ENCODE results near the gene GPT2.
A peak's percentile ranks its signal among the peaks of the same experiment; 100 is the strongest.

The GPT2 gene

DNA sequence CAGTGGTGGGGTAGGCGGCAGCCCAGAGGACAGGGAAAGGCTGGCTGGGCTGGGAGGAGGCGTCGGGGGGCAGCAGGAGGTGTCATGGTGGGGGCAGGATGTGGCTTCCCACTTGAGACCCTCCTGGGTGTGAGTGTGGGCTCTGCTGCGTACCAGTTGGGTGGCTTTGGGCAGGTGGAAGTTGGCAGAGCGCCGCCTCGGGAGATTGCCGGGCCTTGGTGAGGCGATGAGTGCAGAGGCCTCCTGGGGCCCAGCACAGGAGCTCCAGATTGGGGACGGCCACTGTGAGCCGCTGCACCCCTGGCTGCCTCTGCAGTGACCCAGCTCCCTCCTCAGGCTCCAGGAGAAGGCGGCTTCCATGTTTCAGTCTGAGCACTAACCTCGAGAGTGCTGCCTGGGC is 13.8 kb downstream of the GPT2 start:
- DNase-seq (ENCODE audit: low spot score), result no peak

DNA sequence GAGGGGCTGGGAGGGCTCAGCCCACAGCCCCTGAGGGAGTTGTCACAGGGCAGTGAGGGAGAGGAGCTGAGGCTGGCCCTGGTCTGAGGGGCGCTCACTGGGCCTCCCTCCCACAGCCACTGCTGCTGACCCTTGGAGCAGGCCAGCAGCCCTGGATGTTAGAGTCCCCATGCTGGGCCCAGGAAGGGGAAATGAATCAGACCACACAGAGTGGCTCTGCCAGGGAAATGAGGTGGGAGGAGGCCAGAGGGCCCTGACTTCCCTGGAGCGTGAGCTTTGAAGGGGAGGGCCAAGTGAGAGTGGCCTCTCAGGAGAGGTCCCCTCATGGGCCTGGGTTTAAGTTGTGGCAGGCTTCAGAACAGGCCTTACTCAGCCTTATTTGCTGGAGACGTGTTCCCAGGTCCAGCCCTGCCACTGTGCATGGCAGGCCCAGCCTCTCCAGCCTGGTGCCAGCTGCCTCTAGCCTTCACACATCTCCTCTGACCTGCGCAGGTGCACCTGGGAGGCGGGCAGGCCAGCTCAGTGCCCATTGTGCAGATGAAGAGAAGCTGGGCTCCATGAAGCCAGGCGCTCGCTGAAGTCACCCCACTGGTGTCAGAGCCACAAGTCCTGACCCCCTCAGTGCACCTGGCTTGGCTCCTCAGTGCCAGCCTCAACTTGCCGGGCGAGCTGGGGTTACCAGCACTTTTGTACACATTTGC is 15.4 kb downstream of the GPT2 start:
- DNase-seq (ENCODE audit: low spot score), result no peak

DNA sequence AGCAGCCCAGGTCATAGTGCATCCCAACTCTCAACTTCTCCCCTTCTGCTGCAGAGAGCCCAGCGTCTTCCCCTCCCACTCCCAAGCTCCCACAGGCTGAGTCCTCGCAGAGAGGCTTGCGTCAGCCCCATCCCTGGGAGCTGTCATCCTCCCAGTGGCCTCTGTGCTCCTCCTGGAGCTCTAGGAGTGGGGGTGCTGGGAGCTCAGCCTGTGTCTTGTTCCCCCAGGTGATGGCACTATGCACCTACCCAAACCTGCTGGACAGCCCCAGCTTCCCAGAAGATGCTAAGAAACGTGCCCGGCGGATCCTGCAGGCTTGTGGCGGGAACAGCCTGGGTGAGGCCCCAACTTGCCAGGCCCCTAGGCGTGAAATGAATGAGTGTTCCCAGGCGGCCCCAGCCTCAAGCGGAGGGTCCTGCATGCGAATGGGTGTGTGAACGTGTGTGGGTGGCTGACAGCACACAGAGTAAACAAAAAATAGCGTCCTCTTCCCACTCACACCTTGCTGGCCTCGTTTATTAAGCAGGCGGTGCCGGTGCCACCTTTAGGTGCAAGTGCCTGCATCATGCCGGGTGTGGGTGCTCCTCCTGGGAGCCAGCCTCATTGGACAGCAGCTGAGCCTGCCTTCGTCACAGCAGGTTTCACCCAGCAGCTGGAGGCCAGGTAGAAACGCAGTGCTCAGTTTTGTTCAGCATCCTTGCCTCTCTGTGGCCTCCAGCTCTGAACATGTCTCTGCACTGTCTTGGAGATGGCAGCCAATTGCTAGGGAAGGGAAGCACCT is 16.5 kb downstream of the GPT2 start:
- DNase-seq (ENCODE audit: low spot score), result no peak

DNA sequence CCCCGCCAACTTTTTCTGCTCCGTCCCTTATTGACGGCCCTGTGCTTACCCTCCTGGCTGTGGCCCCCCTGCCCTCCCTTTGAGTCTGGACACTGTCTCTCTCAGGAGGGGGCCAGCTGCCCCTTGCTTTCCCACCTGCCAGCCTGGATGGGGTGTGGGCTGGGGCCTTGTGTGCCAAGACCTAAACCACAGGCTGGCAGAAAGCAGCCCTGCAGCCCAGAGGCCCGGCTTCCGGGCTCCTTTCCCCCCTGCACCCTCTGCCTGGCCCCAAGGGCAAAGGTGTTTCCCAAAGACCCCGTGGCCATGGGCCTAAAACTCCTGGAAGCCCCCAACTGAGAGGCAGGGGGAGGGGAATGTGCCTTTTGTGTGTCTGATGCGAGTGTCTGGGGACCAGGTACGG is 17.5 kb downstream of the GPT2 start:
- no peak for DNase-seq (ENCODE audit: low spot score)

DNA sequence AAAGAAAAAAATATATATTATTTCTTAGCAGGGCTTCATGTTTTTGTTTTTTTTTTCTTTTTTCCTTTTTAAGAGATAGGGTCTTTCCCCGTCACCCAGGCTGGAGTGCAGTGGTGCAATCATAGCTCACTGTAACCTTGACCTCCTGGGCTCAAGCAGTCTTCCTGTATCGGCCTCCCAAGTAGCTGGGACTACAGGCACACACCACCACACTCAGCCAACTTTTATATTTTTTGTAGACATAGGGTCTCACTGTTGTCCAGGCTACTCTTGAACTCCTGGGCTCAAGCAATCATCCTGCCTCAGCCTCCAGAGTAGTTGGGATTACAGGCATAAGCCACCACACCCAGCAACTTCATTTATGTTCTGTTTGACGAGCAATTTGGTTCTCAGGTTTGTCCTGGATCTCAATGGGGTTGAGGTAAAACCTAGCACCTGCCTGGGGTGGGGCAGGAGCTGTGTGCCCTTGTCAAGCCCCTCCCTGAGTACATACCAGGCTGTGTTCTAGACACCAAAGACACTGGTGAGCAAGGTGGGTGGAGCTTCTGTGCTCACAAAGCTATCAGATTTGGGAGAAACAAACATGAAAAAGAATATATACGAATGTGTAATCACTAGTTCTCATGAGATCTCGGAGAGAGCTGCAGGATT is 19.2 kb downstream of the GPT2 start:
- no peak for DNase-seq (ENCODE audit: low spot score)

DNA sequence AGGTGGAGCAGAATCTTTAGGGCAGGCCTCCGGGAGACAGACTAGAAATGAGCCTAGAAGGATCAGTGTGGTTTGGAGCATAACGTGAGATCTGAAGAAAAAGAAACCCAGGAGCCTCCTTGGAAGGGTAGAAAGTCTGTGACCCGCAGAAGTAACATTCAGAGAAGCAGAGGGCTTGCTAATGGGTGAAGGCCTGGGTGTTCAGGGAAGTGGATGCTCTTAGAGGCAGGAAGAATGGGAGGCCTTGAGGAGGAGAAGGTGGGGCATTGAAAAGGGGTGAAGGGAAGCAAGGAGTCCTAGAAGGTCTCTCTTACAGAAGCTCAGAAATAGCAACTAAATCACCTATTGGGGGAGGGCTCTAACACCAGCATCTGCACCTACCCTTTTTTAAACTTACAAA is 20.3 kb downstream of the GPT2 start:
- no peak for DNase-seq (ENCODE audit: low spot score)

DNA sequence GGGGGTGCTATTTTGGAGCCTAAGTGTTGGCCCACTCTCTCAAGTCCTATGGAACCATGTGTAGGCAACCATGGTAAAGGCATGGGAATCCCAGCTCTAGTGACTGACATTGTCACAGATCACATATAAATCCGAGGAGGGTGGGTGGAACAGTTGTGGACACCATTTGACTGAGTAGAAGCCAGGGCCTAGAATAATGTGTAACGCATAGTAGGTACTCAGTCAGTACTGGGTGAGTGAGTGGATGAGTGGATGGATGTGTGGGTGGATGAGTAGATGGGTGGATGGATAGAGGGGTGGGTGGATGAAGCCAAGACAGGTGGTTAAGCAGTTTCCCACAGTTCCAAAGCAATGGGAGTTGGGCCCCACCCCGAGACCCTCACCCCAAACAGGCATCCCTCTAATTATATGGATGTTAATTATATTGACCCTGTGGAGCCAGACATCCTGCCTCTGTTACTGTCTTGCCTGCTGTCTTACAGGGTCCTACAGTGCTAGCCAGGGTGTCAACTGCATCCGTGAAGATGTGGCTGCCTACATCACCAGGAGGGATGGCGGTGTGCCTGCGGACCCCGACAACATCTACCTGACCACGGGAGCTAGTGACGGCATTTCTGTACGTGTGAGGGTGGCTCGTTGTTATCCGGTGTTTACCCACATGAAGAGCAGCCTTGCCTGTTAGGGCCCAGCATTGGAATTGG is 22.3 kb downstream of the GPT2 start:
- no peak for DNase-seq (ENCODE audit: low spot score)

DNA sequence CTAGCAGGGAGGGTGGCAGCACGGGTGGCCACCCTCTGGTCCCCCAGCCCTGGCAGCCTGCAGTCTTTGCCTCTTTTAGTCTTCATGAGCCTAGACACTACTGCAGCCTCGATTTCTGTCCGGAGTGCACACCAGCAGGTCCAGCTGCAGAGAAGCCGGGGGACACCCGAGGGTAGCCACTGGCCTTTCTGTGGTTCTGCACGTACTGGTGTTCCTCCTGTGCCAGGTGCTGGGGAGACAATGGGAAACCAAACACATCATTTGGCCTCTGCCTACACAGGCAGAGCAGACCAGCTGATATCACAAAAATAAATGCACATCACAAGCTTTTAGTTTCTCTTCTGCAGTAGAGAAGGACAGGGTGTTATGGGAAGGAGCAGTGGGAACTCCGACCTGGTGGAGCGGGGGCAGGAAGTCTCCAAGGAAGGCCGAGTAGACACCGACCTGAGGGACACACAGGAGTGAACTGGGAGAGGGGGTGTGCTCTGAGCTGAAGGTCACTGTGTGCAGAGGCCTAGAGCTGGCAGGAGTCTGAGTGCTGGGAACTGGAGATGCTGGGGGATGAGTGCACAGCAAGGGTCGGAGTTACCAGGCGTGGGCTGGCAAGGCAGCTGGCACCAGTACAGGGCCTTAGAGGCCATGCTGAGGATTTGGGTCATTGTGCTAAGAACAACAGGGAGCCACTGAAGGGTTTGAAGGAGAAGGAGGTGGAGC is 23.1 kb downstream of the GPT2 start:
- DNase-seq (ENCODE audit: low spot score), result no peak

DNA sequence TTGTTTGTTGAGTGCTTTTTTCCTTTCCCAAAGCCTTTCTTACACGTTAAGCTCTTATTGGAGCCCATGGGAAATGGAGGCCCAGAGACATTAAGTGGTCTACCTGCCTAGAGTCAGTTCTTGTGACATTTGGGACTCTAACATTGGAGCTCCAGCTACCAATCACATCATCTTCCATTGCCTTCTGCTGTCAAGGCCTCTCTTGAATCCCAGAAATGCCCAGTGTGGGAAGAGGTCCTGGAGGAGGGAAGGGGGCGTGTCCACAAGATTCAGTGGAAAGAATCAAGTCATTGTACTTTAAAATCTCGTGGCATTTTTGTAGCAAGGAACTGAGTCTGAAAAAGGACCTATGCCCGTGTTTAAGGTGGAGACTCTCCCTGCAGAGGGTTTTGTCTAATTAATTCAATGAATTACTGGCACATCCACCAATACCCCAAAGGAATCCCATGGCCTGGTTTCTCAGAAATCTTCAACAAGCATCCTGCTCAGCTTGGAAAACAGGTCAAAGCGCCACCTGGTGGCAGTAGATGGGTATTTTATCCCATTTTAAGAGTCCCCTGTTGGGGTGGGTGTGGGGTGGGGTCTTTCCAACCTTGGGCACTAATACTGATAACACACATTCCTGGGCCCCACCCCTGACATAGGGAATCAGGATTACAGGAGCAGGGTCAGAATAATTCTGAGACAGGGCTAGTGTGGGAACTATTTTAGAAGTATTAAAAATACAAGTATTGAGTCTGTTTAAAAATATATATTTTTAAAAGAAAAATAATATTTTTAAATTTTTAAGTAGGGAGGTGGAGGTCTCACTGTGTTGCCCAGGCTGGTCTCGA is 24.6 kb downstream of the GPT2 start:
- DNase-seq (ENCODE audit: low spot score), result peak; percentile 69

DNA sequence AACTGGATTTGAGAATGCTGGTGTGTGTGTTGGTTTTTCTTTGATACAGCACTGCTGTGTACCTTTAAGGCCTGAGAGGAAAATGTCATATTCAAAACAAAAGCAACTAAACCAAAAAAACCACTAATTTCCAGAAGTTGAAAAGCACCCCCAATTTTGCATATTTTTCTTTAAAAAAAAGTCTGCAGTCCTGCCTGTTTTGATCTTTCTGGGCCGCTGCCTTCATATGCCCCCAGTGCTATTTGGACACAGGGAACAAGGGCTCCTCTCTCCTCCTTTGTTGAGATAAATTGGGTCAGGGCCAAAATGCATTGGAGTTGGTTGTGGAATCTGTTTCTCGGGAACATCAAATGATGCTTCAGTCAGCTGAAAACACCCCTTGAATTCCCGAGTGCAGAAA is 26.9 kb downstream of the GPT2 start:
- peak; percentile 63 for DNase-seq (ENCODE audit: low spot score)

DNA sequence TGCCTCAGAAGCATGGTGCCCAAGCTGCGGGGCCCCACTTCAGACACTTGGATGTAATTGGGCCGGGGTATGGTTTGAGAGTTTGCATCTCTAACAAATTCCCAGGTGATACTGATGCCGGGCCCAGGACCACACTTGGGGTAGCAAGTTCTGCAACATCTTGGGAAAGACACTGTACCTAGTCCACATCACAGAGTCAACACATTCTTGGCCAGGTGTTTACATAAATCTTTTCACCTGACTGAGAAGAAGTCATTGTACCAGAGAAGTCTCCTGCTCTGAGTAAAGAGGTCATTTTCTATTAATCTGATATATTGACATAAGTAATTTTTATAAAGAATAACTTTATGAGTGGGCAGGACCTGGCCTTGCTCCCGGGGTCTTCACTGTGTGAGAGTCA is 27.5 kb downstream of the GPT2 start:
- no peak for DNase-seq (ENCODE audit: low spot score)

DNA sequence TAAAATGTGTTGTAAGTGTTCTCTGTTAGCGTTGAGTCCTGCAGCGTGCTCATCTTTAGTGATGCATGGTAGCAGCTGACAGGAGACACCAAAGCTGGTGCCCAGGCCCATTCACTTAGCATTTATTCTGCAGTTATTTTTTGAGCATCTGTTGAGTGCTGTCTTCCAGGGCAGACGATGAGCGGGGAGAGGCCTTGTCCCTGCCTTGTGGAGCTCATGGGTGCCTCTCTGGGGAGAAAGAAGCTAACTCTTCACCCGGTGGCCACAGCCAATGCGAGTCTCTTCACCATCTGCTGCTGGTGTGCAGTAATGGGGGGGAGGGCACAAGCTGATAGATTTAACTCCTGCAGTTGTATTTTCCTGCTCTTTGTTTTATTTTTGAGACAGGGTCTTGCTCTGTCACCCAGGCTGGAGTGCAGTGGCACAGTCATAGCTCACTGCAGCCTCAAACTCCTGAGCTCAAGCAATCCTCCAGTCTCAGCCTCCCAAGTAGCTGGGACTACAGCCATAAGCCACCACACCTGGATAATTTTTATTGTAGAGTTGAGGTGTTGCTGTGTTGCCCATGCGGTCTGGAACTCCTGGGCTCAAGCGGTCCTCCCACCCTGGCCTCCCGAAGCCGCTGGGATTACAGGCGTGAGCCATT is 30.5 kb downstream of the GPT2 start:
- no peak for DNase-seq (ENCODE audit: low spot score)

DNA sequence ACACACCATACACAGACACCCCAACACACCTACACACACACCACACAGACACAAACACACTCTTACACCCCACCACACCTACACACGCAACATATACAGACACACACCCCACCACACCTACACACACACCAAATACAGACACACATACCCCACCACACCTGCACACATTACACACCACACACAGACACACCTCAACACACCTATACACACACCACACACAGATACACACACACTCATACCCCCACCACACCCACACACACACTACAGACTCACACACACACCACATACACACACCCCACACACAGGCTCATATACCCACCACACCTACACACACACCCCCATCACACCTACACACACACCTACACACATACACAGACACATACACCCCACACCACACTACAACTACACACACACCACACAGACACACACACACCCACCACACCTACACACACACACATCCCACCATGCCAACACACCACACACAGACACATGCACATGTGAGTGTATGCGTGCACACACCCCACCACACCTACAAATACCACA is 31.4 kb downstream of the GPT2 start:
- no peak for DNase-seq (ENCODE audit: low spot score)

DNA sequence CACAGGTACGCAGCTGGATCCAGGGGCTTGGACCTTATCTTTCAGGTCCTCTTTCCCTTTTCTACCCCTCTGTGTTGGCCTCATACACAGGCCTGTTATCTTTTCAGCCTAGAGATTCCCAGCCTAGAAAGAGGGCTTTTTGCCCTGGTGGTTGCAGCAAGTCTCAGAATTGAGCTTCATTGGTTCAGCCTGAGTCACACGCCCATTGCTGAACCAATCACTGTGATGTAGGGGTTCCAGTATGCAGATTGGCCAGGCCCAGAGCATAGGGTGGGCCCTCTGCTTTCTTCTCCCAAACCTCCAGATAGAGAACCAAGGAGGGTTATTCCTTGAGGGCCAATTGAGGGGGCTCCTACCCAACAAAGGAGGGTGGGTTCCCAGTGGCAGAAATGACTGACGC is 32.8 kb downstream of the GPT2 start:
- DNase-seq (ENCODE audit: low spot score), result peak; percentile 84

DNA sequence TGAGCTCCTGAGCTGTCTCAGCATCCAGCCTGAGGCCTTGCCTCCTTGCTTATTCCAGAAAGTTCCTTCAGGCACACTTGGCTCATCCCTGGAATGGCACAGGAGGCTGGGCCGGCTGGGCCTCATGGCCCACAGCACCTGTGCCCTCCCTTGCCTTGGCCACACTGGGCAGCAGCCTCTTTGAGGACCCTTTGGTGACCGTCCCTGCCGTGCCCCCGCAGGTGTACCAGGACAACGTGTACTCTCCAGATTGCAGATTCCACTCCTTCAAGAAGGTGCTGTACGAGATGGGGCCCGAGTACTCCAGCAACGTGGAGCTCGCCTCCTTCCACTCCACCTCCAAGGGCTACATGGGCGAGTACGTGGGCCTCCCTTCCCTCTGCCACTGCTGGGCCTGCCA is 34.2 kb downstream of the GPT2 start:
- no peak for DNase-seq (ENCODE audit: low spot score)

DNA sequence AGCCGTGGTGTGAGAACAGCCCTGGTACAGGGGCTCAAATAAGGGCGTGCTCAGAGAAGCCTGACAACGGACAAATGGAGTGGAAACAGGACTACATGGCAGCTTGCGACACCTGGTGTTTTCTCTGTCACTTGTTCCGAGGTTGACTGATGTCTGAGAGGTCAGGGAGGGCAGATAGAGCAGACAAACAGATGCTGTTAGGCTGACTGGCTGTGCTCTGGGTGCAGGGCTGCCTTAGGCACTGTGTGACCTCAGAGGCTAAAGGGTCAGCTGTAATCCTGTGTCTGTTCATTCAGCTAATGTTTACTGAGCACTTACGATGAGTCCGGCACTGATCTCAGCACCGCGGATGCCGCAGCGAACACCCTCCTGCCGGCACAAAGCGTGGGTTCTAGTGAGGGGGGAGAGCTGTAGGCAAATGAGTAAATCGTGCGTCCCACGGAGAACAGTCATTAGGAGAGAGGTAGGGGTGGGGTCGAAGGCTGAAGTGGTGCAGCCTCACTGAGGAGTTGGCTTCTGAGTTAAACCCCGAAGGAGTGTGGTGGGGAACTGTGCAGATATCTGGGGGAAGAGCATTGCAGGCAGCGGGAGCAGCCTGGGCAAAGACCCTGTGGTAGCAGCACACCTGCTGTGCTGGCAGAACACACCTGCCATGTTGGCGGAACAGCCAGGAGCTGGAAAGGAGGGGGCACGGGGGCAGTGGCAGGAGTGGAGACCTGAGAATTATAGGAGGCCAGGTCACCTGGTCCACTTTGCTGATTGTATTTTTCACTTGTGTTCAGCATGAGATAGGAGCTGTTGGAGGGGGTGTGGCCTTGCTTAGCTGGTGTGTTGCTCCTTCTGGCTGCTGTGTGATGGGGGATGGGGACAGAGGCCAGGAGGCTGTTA is 35.0 kb downstream of the GPT2 start:
- peak; percentile 81 for DNase-seq (ENCODE audit: low spot score)

DNA sequence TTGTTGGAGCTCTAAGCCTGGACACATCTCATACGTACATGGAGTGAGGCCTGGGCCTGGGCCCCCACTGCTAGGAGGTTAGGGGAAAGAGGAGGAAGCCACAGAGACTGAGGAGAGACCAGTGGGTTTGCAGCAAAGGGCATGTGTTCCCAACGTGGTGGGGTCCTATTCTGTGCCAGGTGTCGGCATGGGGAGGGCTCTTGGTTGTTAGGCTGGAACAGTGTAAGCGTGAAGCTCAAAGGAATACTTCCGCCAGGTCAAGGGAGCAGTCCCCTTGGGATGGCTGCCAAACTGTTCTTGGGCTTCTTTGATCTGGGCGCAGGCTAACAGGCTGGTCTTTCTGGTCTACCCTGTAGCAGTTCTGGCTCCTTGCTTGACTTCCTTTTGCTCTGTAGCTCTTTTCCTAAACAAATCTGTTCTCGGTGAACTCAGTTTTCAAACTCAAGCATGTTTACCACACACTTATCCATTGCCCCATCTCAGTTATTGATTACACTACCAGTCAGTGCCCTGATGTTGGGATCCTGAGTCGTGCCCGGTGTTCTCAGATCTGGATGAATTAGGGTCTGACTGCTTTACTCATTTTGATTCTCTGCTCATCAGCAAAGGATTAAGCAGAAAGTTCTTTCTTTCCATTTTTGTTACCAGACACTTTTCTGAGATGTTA is 36.4 kb downstream of the GPT2 start:
- DNase-seq (ENCODE audit: low spot score), result no peak

DNA sequence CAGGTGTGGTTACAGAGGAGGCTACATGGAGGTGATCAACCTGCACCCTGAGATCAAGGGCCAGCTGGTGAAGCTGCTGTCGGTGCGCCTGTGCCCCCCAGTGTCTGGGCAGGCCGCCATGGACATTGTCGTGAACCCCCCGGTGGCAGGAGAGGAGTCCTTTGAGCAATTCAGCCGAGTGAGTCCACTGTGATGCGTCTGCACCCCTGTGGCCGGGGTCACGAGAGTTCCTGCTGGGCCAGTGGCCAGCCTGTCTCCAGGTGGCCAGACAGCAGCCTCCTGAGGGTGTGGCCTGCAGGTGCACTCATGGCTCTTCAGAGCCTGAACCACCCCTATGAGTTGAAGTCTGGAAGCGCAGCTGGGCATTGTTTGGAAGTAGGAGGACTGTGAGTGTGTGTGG is 38.1 kb downstream of the GPT2 start:
- no peak for DNase-seq (ENCODE audit: low spot score)
